WERI-Rb-1 (cell line): ENCODE results near the gene FCSK.

Source experiments
- DNase-seq: peaks from one replicate; pipeline ENCODE4 v3.0.0-alpha.2; 2020
- H3K27ac ChIP-seq: fragments of 250-450 bp; sonication (Bioruptor Pico); 2 replicates; pipeline ENCODE4 v1.5.1; 2020; ENCODE audit warnings: mild to moderate bottlenecking, moderate library complexity
- H3K27me3 ChIP-seq: fragments of 250-450 bp; sonication (Bioruptor Pico); 2 replicates; pipeline ENCODE4 v1.5.1; 2021; ENCODE audit warnings: mild to moderate bottlenecking, low read depth, moderate library complexity; ENCODE audit not compliant: insufficient read depth, severe bottlenecking
- H3K36me3 ChIP-seq: fragments of 250-450 bp; sonication (Bioruptor Pico); 2 replicates; pipeline ENCODE4 v1.5.1; 2020; ENCODE audit warnings: mild to moderate bottlenecking, moderate library complexity
- H3K4me3 ChIP-seq: 2 replicates; pipeline ENCODE4 v1.5.1; 2011; ENCODE audit warnings: low read depth, mild to moderate bottlenecking, control low read depth, low read length
- H3K9me3 ChIP-seq: fragments of 250-450 bp; sonication (Bioruptor Pico); 2 replicates; pipeline ENCODE4 v1.5.1; 2021; ENCODE audit warnings: mild to moderate bottlenecking, moderate library complexity; ENCODE audit not compliant: severe bottlenecking
- CTCF ChIP-seq: IDR thresholded peaks from 2 replicates; pipeline ENCODE4 v1.5.1; 2011; ENCODE audit warnings: low read depth, mild to moderate bottlenecking, control low read depth, inconsistent platforms, low read length

FCSK gene

GRCh38 chr16:70453117-70453891, 1.1 kb upstream of the FCSK start:
- Histone ChIP-seq H3K27ac (no peak overlapping the region), H3K9me3 (no peaks in the 10 kb centered on the region), H3K36me3 (no peaks in the 10 kb centered on the region), H3K27me3 (no peaks in the 10 kb centered on the region), H3K4me3 (peak overlapping the region; percentile 78)
- TF ChIP-seq CTCF = no peak
- DNase-seq = no peak

GRCh38 chr16:70453892-70454221, 538 bp upstream of the FCSK start:
- DNase-seq = no peak
- Histone ChIP-seq H3K27me3 (no peaks in the 10 kb centered on the region), H3K9me3 (no peaks in the 10 kb centered on the region), H3K36me3 (no peaks in the 10 kb centered on the region), H3K4me3 (peak overlapping the region; percentile 78), H3K27ac (peak overlapping the region; percentile 99)
- no peak for TF ChIP-seq CTCF

- Histone ChIP-seq H3K9me3 (no peaks in the 10 kb centered on the region), H3K27me3 (no peaks in the 10 kb centered on the region), H3K36me3 (no peaks in the 10 kb centered on the region), H3K4me3 (no peak overlapping the region), H3K27ac (peak overlapping the region; percentile 99)
- peak; percentile 62 for DNase-seq
- no peak for TF ChIP-seq CTCF
Observed at GRCh38 chr16:70455910-70456309, 1.5 kb downstream of the FCSK start.

- H3K36me3 ChIP-seq = no peaks in the 10 kb centered on the region
- H3K27me3 ChIP-seq = no peaks in the 10 kb centered on the region
- no peak overlapping the region for H3K27ac ChIP-seq
- DNase-seq = no peak
- no peak overlapping the region for H3K4me3 ChIP-seq
- no peak for TF ChIP-seq CTCF
- H3K9me3 ChIP-seq = no peaks in the 10 kb centered on the region
Observed at GRCh38 chr16:70457446-70458166, 3.2 kb downstream of the FCSK start.

GRCh38 chr16:70460737-70461261, 6.4 kb downstream of the FCSK start:
- TF ChIP-seq CTCF = no peak
- no peaks in the 10 kb centered on the region for H3K27me3 ChIP-seq
- no peaks in the 10 kb centered on the region for H3K9me3 ChIP-seq
- H3K36me3 ChIP-seq = peaks cover 5% of the 10 kb centered on the region
- H3K4me3 ChIP-seq = no peak overlapping the region
- DNase-seq = no peak
- H3K27ac ChIP-seq = no peak overlapping the region
